ENCODE data around the gene MCCC2. TPM values are rescaled to one million over a fixed set of nuclear protein-coding genes. Genes with fewer than 3 reads are reported as not detected.

MCCC2 gene
- total RNA-seq, 1 experiment from 2014 or later: 47.2 TPM

GRCh38 chr5:71658916-71659662, 71.9 kb downstream of the MCCC2 start:
- H3K4me3 ChIP-seq (replicated peaks in 1 of 2; ENCODE audit: low read depth in 1 of 2, low read length in 2 of 2): no peak overlapping the region
- ATAC-seq (no peak), DNase-seq (ENCODE audit: low read depth, low spot score) (no peak)
- H3K9ac ChIP-seq (ENCODE audit: low read length): no peak overlapping the region
- no peaks in the 10 kb centered on the region for H3K9me2 ChIP-seq (ENCODE audit: insufficient read depth)
- no peaks in the 10 kb centered on the region for H3K9me3 ChIP-seq (ENCODE audit: control insufficient read depth in 1 of 2, insufficient read depth in 1 of 2, low read depth in 1 of 2, low read length in 2 of 2)
- H3K79me2 ChIP-seq (ENCODE audit: insufficient read depth, low read length): no peaks in the 10 kb centered on the region
- peaks cover 0 to 10% of the 10 kb centered on the region in 2 experiments; a peak in 1 of 4 replicates for H3K4me1 ChIP-seq (ENCODE audit: control insufficient read depth in 1 of 2, insufficient read depth in 2 of 2, low read length in 2 of 2)
- H3K36me3 ChIP-seq (ENCODE audit: control insufficient read depth in 1 of 2, insufficient read depth in 2 of 2, low read length in 2 of 2): no peaks in the 10 kb centered on the region; a peak in 1 of 4 replicates
- ChIA-PET POLR2A (no interaction called here), RAD21 (ENCODE audit: low non-redundant PET in 1 of 2, low total read pairs in 2 of 2, uncharacterized antibody in 2 of 2, unreplicated experiment in 2 of 2) (no interaction called here), CTCF (no interaction called here)
- no peaks in the 10 kb centered on the region for H4K20me1 ChIP-seq (ENCODE audit: insufficient read depth)
- H3K27me3 ChIP-seq (ENCODE audit: insufficient read depth, low read length): no peaks in the 10 kb centered on the region
- no peak overlapping the region for H3K4me2 ChIP-seq (ENCODE audit: low read length)
- BruUV-seq (replicated peaks): no TSS peak
- no peak overlapping the region for H3K27ac ChIP-seq (ENCODE audit: low read depth, low read length)
- intact Hi-C loops (cut with micrococcal nuclease): no loop called here
- no peak overlapping the region for H2AFZ ChIP-seq (ENCODE audit: low read depth, low read length, poor library complexity, severe bottlenecking)
- no peak for TF ChIP-seq EGR1 (IDR thresholded peaks at IDR 0.05; ENCODE audit: low read depth)
- TF ChIP-seq CBX3 (IDR thresholded peaks at IDR 0.05; ENCODE audit: low read depth): no peak
- TF ChIP-seq EZH2phosphoT487 (IDR thresholded peaks at IDR 0.05; ENCODE audit: borderline replicate concordance): no peak
- TF ChIP-seq TCF7L2 (IDR thresholded peaks at IDR 0.05; ENCODE audit: borderline replicate concordance, extremely low read depth, insufficient read depth, insufficient read length): no peak
- no peak for TF ChIP-seq ELF1 (IDR thresholded peaks at IDR 0.05; ENCODE audit: borderline replicate concordance, low read depth)
- TF ChIP-seq, protein P1, sequence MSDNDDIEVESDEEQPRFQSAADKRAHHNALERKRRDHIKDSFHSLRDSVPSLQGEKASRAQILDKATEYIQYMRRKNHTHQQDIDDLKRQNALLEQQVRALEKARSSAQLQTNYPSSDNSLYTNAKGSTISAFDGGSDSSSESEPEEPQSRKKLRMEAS (IDR thresholded peaks at IDR 0.05): no peak
- TF ChIP-seq RAD21 (IDR thresholded peaks at IDR 0.05; ENCODE audit: low read depth): peak; percentile 16; the same call in 1 of the 2 replicates
- TF ChIP-seq, protein P2, sequence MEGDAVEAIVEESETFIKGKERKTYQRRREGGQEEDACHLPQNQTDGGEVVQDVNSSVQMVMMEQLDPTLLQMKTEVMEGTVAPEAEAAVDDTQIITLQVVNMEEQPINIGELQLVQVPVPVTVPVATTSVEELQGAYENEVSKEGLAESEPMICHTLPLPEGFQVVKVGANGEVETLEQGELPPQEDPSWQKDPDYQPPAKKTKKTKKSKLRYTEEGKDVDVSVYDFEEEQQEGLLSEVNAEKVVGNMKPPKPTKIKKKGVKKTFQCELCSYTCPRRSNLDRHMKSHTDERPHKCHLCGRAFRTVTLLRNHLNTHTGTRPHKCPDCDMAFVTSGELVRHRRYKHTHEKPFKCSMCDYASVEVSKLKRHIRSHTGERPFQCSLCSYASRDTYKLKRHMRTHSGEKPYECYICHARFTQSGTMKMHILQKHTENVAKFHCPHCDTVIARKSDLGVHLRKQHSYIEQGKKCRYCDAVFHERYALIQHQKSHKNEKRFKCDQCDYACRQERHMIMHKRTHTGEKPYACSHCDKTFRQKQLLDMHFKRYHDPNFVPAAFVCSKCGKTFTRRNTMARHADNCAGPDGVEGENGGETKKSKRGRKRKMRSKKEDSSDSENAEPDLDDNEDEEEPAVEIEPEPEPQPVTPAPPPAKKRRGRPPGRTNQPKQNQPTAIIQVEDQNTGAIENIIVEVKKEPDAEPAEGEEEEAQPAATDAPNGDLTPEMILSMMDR (IDR thresholded peaks at IDR 0.05 in 2 of 3, conservative IDR thresholded peaks at IDR 0.05 in 1 of 3; ENCODE audit: borderline replicate concordance in 1 of 3, insufficient read depth in 1 of 3, low read depth in 2 of 3, low read length in 2 of 3): peak in 2 of 3 experiments; percentile 4 to 29; a peak in 1 of 6 replicates
- no peak for TF ChIP-seq POLR2A (IDR thresholded peaks at IDR 0.05; ENCODE audit: borderline replicate concordance, extremely low read depth, insufficient read depth, insufficient read length)
- no peak for TF ChIP-seq ZBTB33 (IDR thresholded peaks at IDR 0.05; ENCODE audit: extremely low read depth, insufficient replicate concordance, low read length)

Measured in HCT116 (cell line).